GM18951 (cell line): ENCODE data around the gene PKP4.

Experiments used
- POLR2A ChIP-seq: IDR thresholded peaks from 4 replicates; pipeline ENCODE4 v1.6.1; 2011; ENCODE audit warnings: mild to moderate bottlenecking; ENCODE audit not compliant: insufficient read length, insufficient read depth; ENCODE audit errors: extremely low read depth
- in situ Hi-C: fragments of 300-500 bp; cut with MboI; formaldehyde crosslinking; loops from one replicate; pipeline ENCODE4 v1.12.0; 2022; ENCODE audit warnings: low sequenced_read_pairs, mixed read lengths, inconsistent platforms; ENCODE audit not compliant: unreplicated experiment

The PKP4 gene

GRCh38 chr2:158718196-158718585, 261.4 kb downstream of the PKP4 start:
- TF ChIP-seq POLR2A = no peak
- in situ Hi-C loops = no loop called here

- no peak for TF ChIP-seq POLR2A
- in situ Hi-C loops = no loop called here
Measured at GRCh38 chr2:158718851-158719250, 262.1 kb downstream of the PKP4 start.

- no peak for TF ChIP-seq POLR2A
- in situ Hi-C loops = no loop called here
Measured at GRCh38 chr2:158719403-158719802, 262.7 kb downstream of the PKP4 start.

- in situ Hi-C loops = no loop called here
- TF ChIP-seq POLR2A = no peak
Measured at GRCh38 chr2:158722266-158723105, 265.7 kb downstream of the PKP4 start.

- in situ Hi-C loops = no loop called here
- no peak for TF ChIP-seq POLR2A
Measured at GRCh38 chr2:158723181-158723838, 266.6 kb downstream of the PKP4 start.

GRCh38 chr2:158723921-158724802, 267.4 kb downstream of the PKP4 start:
- TF ChIP-seq POLR2A = no peak
- in situ Hi-C loops = no loop called here

- in situ Hi-C loops = loop anchor here (25.0 kb wide), 1 partner anchor 538 kb away; no protein-coding TSS in a partner anchor
- TF ChIP-seq POLR2A = no peak
Measured at GRCh38 chr2:158724803-158725381, 268.1 kb downstream of the PKP4 start.

- TF ChIP-seq POLR2A = no peak
- in situ Hi-C loops = loop anchor here (25.0 kb wide), 1 partner anchor 538 kb away; no protein-coding TSS in a partner anchor
Measured at GRCh38 chr2:158725441-158725891, 268.7 kb downstream of the PKP4 start.

GRCh38 chr2:158726911-158727592, 270.3 kb downstream of the PKP4 start:
- in situ Hi-C loops = loop anchor here (25.0 kb wide), 1 partner anchor 540 kb away; no protein-coding TSS in a partner anchor
- TF ChIP-seq POLR2A = no peak

- in situ Hi-C loops = loop anchor here (25.0 kb wide), 1 partner anchor 541 kb away; no protein-coding TSS in a partner anchor
- no peak for TF ChIP-seq POLR2A
Measured at GRCh38 chr2:158728422-158728821, 271.7 kb downstream of the PKP4 start.

- TF ChIP-seq POLR2A = no peak
- in situ Hi-C loops = loop anchor here (25.0 kb wide), 1 partner anchor 542 kb away; no protein-coding TSS in a partner anchor
Measured at GRCh38 chr2:158729451-158729850, 272.7 kb downstream of the PKP4 start.
